GM18873 (cell line): ENCODE results near the gene XRN2.
"Not testable (repeated sequence)": the region's sequence is repeated elsewhere in the genome, so short reads cannot be mapped to it uniquely, and the experiment has no call there.

ENCODE experiments used
- ATAC-seq: cut with Tn5 transposase; IDR thresholded peaks from one replicate; pipeline ENCODE4 v1.9.1; 2021; ENCODE audit warnings: mild to moderate bottlenecking, moderate library complexity, moderate number of reproducible peaks; ENCODE audit not compliant: unreplicated experiment, low FRiP score

XRN2 gene

GRCh38 chr20:21342656-21343345 lies 39.7 kb downstream of the XRN2 start:
- ATAC-seq, result no peak

- no peak for ATAC-seq
These were observed 41.2 kb downstream of the XRN2 start for GRCh38 chr20:21344206-21344900.

- ATAC-seq, result no peak
These were observed 41.8 kb downstream of the XRN2 start for GRCh38 chr20:21344961-21345360.

- ATAC-seq, result no peak
These were observed 49.6 kb downstream of the XRN2 start for GRCh38 chr20:21352703-21353102.

GRCh38 chr20:21353236-21353635 lies 50.1 kb downstream of the XRN2 start:
- no peak for ATAC-seq

GRCh38 chr20:21355981-21356380 lies 52.9 kb downstream of the XRN2 start:
- ATAC-seq, result no peak

GRCh38 chr20:21356386-21356785 lies 53.3 kb downstream of the XRN2 start:
- ATAC-seq, result no peak

- no peak for ATAC-seq
These were observed 54.7 kb downstream of the XRN2 start for GRCh38 chr20:21357844-21358243.

GRCh38 chr20:21358737-21359136 lies 55.6 kb downstream of the XRN2 start:
- no peak for ATAC-seq

- no peak for ATAC-seq
These were observed 57.6 kb downstream of the XRN2 start for GRCh38 chr20:21360705-21361104.

- no peak for ATAC-seq
These were observed 58.1 kb downstream of the XRN2 start for GRCh38 chr20:21361266-21361665.

- ATAC-seq, result no peak
These were observed 61.3 kb downstream of the XRN2 start for GRCh38 chr20:21364413-21364812.

GRCh38 chr20:21365771-21366170 lies 62.6 kb downstream of the XRN2 start:
- ATAC-seq, result no peak

GRCh38 chr20:21366273-21366672 lies 63.1 kb downstream of the XRN2 start:
- not testable (repeated sequence) for ATAC-seq

- no peak for ATAC-seq
These were observed 65.7 kb downstream of the XRN2 start for GRCh38 chr20:21368791-21369190.

- ATAC-seq, result no peak
These were observed 68.1 kb downstream of the XRN2 start for GRCh38 chr20:21371193-21371592.

GRCh38 chr20:21372016-21372415 lies 68.9 kb downstream of the XRN2 start:
- no peak for ATAC-seq

GRCh38 chr20:21373436-21373835 lies 70.3 kb downstream of the XRN2 start:
- no peak for ATAC-seq

- no peak for ATAC-seq
These were observed 73.5 kb downstream of the XRN2 start for GRCh38 chr20:21376626-21377025.

- no peak for ATAC-seq
These were observed 74.6 kb downstream of the XRN2 start for GRCh38 chr20:21377701-21378100.

- ATAC-seq, result no peak
These were observed 75.1 kb downstream of the XRN2 start for GRCh38 chr20:21378259-21378658.

- ATAC-seq, result no peak
These were observed 77.6 kb downstream of the XRN2 start for GRCh38 chr20:21380711-21381110.
